ENCODE results near the gene OVOL3.

OVOL3 gene

GRCh38 chr19:36084231-36085009 lies 26.5 kb upstream of the OVOL3 start:
- no peak overlapping the region for H3K9ac ChIP-seq (ENCODE audit: low read depth, low read length)
- H3K9me3 ChIP-seq (replicated peaks; ENCODE audit: low read length) = no peaks in the 10 kb centered on the region
- H3K4me1 ChIP-seq (ENCODE audit: control insufficient read depth, insufficient read depth, low read length) = no peaks in the 10 kb centered on the region
- H3K4me2 ChIP-seq (ENCODE audit: low read length) = no peak overlapping the region
- no peaks in the 10 kb centered on the region for H3K27me3 ChIP-seq (ENCODE audit: control insufficient read depth, insufficient read depth, low read length)
- H3K36me3 ChIP-seq (ENCODE audit: insufficient read depth, low read length) = peaks cover 35% of the 10 kb centered on the region
- H3K4me3 ChIP-seq (ENCODE audit: low read length) = no peak overlapping the region

- Histone ChIP-seq H3K9me3 (replicated peaks; ENCODE audit: low read length) (no peaks in the 10 kb centered on the region), H3K27me3 (ENCODE audit: control insufficient read depth, insufficient read depth, low read length) (no peaks in the 10 kb centered on the region), H3K4me1 (ENCODE audit: control insufficient read depth, insufficient read depth, low read length) (no peaks in the 10 kb centered on the region), H3K4me3 (ENCODE audit: low read length) (no peak overlapping the region), H3K9ac (ENCODE audit: low read depth, low read length) (no peak overlapping the region), H3K36me3 (ENCODE audit: insufficient read depth, low read length) (peaks cover 32% of the 10 kb centered on the region), H3K4me2 (ENCODE audit: low read length) (no peak overlapping the region)
Measured at GRCh38 chr19:36086326-36086725, 24.6 kb upstream of the OVOL3 start.

- Histone ChIP-seq H3K9me3 (replicated peaks; ENCODE audit: low read length) (no peaks in the 10 kb centered on the region), H3K4me2 (ENCODE audit: low read length) (no peak overlapping the region), H3K27me3 (ENCODE audit: control insufficient read depth, insufficient read depth, low read length) (no peaks in the 10 kb centered on the region), H3K4me3 (ENCODE audit: low read length) (no peak overlapping the region), H3K9ac (ENCODE audit: low read depth, low read length) (no peak overlapping the region), H3K36me3 (ENCODE audit: insufficient read depth, low read length) (peaks cover 15% of the 10 kb centered on the region), H3K4me1 (ENCODE audit: control insufficient read depth, insufficient read depth, low read length) (no peaks in the 10 kb centered on the region)
Measured at GRCh38 chr19:36089847-36090246, 21.1 kb upstream of the OVOL3 start.

GRCh38 chr19:36090910-36091695 lies 19.8 kb upstream of the OVOL3 start:
- H3K4me1 ChIP-seq (ENCODE audit: control insufficient read depth, insufficient read depth, low read length) = no peaks in the 10 kb centered on the region
- no peak overlapping the region for H3K9ac ChIP-seq (ENCODE audit: low read depth, low read length)
- no peak overlapping the region for H3K4me3 ChIP-seq (ENCODE audit: low read length)
- H3K9me3 ChIP-seq (replicated peaks; ENCODE audit: low read length) = no peaks in the 10 kb centered on the region
- no peak overlapping the region for H3K4me2 ChIP-seq (ENCODE audit: low read length)
- peaks cover 18% of the 10 kb centered on the region for H3K36me3 ChIP-seq (ENCODE audit: insufficient read depth, low read length)
- no peaks in the 10 kb centered on the region for H3K27me3 ChIP-seq (ENCODE audit: control insufficient read depth, insufficient read depth, low read length)

- no peak overlapping the region for H3K4me2 ChIP-seq (ENCODE audit: low read length)
- no peaks in the 10 kb centered on the region for H3K4me1 ChIP-seq (ENCODE audit: control insufficient read depth, insufficient read depth, low read length)
- peaks cover 15% of the 10 kb centered on the region for H3K36me3 ChIP-seq (ENCODE audit: insufficient read depth, low read length)
- no peaks in the 10 kb centered on the region for H3K27me3 ChIP-seq (ENCODE audit: control insufficient read depth, insufficient read depth, low read length)
- H3K9me3 ChIP-seq (replicated peaks; ENCODE audit: low read length) = no peaks in the 10 kb centered on the region
- no peak overlapping the region for H3K4me3 ChIP-seq (ENCODE audit: low read length)
- no peak overlapping the region for H3K9ac ChIP-seq (ENCODE audit: low read depth, low read length)
Measured at GRCh38 chr19:36092566-36092965, 18.4 kb upstream of the OVOL3 start.

GRCh38 chr19:36093146-36093662 lies 17.7 kb upstream of the OVOL3 start:
- H3K36me3 ChIP-seq (ENCODE audit: insufficient read depth, low read length) = peaks cover 15% of the 10 kb centered on the region
- no peak overlapping the region for H3K4me2 ChIP-seq (ENCODE audit: low read length)
- H3K27me3 ChIP-seq (ENCODE audit: control insufficient read depth, insufficient read depth, low read length) = no peaks in the 10 kb centered on the region
- no peak overlapping the region for H3K9ac ChIP-seq (ENCODE audit: low read depth, low read length)
- H3K4me1 ChIP-seq (ENCODE audit: control insufficient read depth, insufficient read depth, low read length) = no peaks in the 10 kb centered on the region
- H3K4me3 ChIP-seq (ENCODE audit: low read length) = no peak overlapping the region
- no peaks in the 10 kb centered on the region for H3K9me3 ChIP-seq (replicated peaks; ENCODE audit: low read length)

GRCh38 chr19:36093687-36094086 lies 17.3 kb upstream of the OVOL3 start:
- H3K9me3 ChIP-seq (replicated peaks; ENCODE audit: low read length) = no peaks in the 10 kb centered on the region
- H3K4me1 ChIP-seq (ENCODE audit: control insufficient read depth, insufficient read depth, low read length) = no peaks in the 10 kb centered on the region
- H3K36me3 ChIP-seq (ENCODE audit: insufficient read depth, low read length) = peaks cover 15% of the 10 kb centered on the region

GRCh38 chr19:36097036-36097435 lies 13.9 kb upstream of the OVOL3 start:
- Histone ChIP-seq H3K9ac (ENCODE audit: low read depth, low read length) (no peak overlapping the region), H3K27me3 (ENCODE audit: control insufficient read depth, insufficient read depth, low read length) (no peaks in the 10 kb centered on the region), H3K36me3 (ENCODE audit: insufficient read depth, low read length) (peaks cover 10% of the 10 kb centered on the region), H3K4me1 (ENCODE audit: control insufficient read depth, insufficient read depth, low read length) (no peaks in the 10 kb centered on the region), H3K4me2 (ENCODE audit: low read length) (no peak overlapping the region), H3K4me3 (ENCODE audit: low read length) (no peak overlapping the region), H3K9me3 (replicated peaks; ENCODE audit: low read length) (no peaks in the 10 kb centered on the region)

More at GRCh38 chr19:36093687-36094086, 17.3 kb upstream of the OVOL3 start:
- no peaks in the 10 kb centered on the region for H3K27me3 ChIP-seq (ENCODE audit: control insufficient read depth, insufficient read depth, low read length)
- H3K9ac ChIP-seq (ENCODE audit: low read depth, low read length) = no peak overlapping the region
- no peak overlapping the region for H3K4me3 ChIP-seq (ENCODE audit: low read length)
- H3K4me2 ChIP-seq (ENCODE audit: low read length) = no peak overlapping the region

GRCh38 chr19:36099166-36099785 lies 11.7 kb upstream of the OVOL3 start:
- Histone ChIP-seq H3K9me3 (replicated peaks; ENCODE audit: low read length) (no peaks in the 10 kb centered on the region), H3K4me3 (ENCODE audit: low read length) (no peak overlapping the region), H3K4me1 (ENCODE audit: control insufficient read depth, insufficient read depth, low read length) (no peaks in the 10 kb centered on the region), H3K27me3 (ENCODE audit: control insufficient read depth, insufficient read depth, low read length) (no peaks in the 10 kb centered on the region), H3K36me3 (ENCODE audit: insufficient read depth, low read length) (peaks cover 19% of the 10 kb centered on the region), H3K4me2 (ENCODE audit: low read length) (no peak overlapping the region), H3K9ac (ENCODE audit: low read depth, low read length) (no peak overlapping the region)

GRCh38 chr19:36100476-36100875 lies 10.5 kb upstream of the OVOL3 start:
- Histone ChIP-seq H3K9ac (ENCODE audit: low read depth, low read length) (no peak overlapping the region), H3K27me3 (ENCODE audit: control insufficient read depth, insufficient read depth, low read length) (no peaks in the 10 kb centered on the region), H3K36me3 (ENCODE audit: insufficient read depth, low read length) (peaks cover 23% of the 10 kb centered on the region), H3K4me2 (ENCODE audit: low read length) (no peak overlapping the region), H3K9me3 (replicated peaks; ENCODE audit: low read length) (no peaks in the 10 kb centered on the region), H3K4me1 (ENCODE audit: control insufficient read depth, insufficient read depth, low read length) (no peaks in the 10 kb centered on the region), H3K4me3 (ENCODE audit: low read length) (no peak overlapping the region)

GRCh38 chr19:36101550-36102327 lies 9.2 kb upstream of the OVOL3 start:
- H3K4me3 ChIP-seq (ENCODE audit: low read length) = no peak overlapping the region
- peaks cover 23% of the 10 kb centered on the region for H3K36me3 ChIP-seq (ENCODE audit: insufficient read depth, low read length)
- H3K9me3 ChIP-seq (replicated peaks; ENCODE audit: low read length) = no peaks in the 10 kb centered on the region

More at GRCh38 chr19:36101550-36102327, 9.2 kb upstream of the OVOL3 start:
- no peak overlapping the region for H3K9ac ChIP-seq (ENCODE audit: low read depth, low read length)
- H3K4me1 ChIP-seq (ENCODE audit: control insufficient read depth, insufficient read depth, low read length) = no peaks in the 10 kb centered on the region
- H3K27me3 ChIP-seq (ENCODE audit: control insufficient read depth, insufficient read depth, low read length) = no peaks in the 10 kb centered on the region
- no peak overlapping the region for H3K4me2 ChIP-seq (ENCODE audit: low read length)

Data from skeletal muscle satellite cell (primary cell).